Measurements from ENCODE around the gene ATG10. TPM values are rescaled to one million over a fixed set of nuclear protein-coding genes. Genes with fewer than 3 reads are reported as not detected.

Gene ATG10
- polyA plus RNA-seq, 3 donors: 10.8 to 11.5 (median 11.3) TPM

GRCh38 chr5:82163452-82164175 is 191.8 kb downstream of the ATG10 start:
- DNase-seq: no peak

- no peak for DNase-seq
Observed at GRCh38 chr5:82164176-82164976, 192.6 kb downstream of the ATG10 start.

GRCh38 chr5:82164977-82165713 is 193.3 kb downstream of the ATG10 start:
- DNase-seq: no peak

- DNase-seq: peak; percentile 77
Observed at GRCh38 chr5:82165740-82166530, 194.1 kb downstream of the ATG10 start.

- DNase-seq: no peak
Observed at GRCh38 chr5:82167372-82167935, 195.6 kb downstream of the ATG10 start.

- no peak for DNase-seq
Observed at GRCh38 chr5:82168294-82168693, 196.5 kb downstream of the ATG10 start.

GRCh38 chr5:82169892-82170291 is 198.1 kb downstream of the ATG10 start:
- no peak for DNase-seq

GRCh38 chr5:82174128-82174918 is 202.5 kb downstream of the ATG10 start:
- DNase-seq: no peak

GRCh38 chr5:82174919-82175219 is 203.0 kb downstream of the ATG10 start:
- DNase-seq: no peak

GRCh38 chr5:82176115-82176814 is 204.4 kb downstream of the ATG10 start:
- no peak for DNase-seq

GRCh38 chr5:82178378-82178777 is 206.6 kb downstream of the ATG10 start:
- DNase-seq: no peak

GRCh38 chr5:82182662-82183061 is 210.8 kb downstream of the ATG10 start:
- DNase-seq: no peak

- DNase-seq: no peak
Observed at GRCh38 chr5:82183828-82184227, 212.0 kb downstream of the ATG10 start.

- no peak for DNase-seq
Observed at GRCh38 chr5:82185851-82186250, 214.0 kb downstream of the ATG10 start.

GRCh38 chr5:82197550-82197949 is 225.7 kb downstream of the ATG10 start:
- DNase-seq: no peak

- DNase-seq: no peak
Observed at GRCh38 chr5:82204567-82204966, 232.7 kb downstream of the ATG10 start.

- no peak for DNase-seq
Observed at GRCh38 chr5:82205005-82205404, 233.2 kb downstream of the ATG10 start.

GRCh38 chr5:82208371-82208770 is 236.5 kb downstream of the ATG10 start:
- no peak for DNase-seq

GRCh38 chr5:82211855-82212572 is 240.2 kb downstream of the ATG10 start:
- DNase-seq: no peak
